Measurements from ENCODE around the gene EXD3.

- no peak for TF ChIP-seq CTCF (IDR thresholded peaks at IDR 0.05; ENCODE audit: low read length)
- no peak for TF ChIP-seq EZH2 (optimal IDR thresholded peaks at IDR 0.05; ENCODE audit: low read depth, low read length)
- TF ChIP-seq EZH2phosphoT487 (IDR thresholded peaks at IDR 0.05; ENCODE audit: low read length) = no peak
Observed at GRCh38 chr9:137326445-137327065, 96.4 kb downstream of the EXD3 start.
